PC-9 (cell line): Measurements from ENCODE around the gene SLC43A3.

ENCODE experiments used
- CTCF ChIP-seq: fragments of 200-600 bp; sonication (generic); conservative IDR thresholded peaks from 2 replicates; pipeline ENCODE4 v1.6.1; 2017; ENCODE audit warnings: mixed run types, antibody characterized with exemption, mild to moderate bottlenecking, moderate library complexity
- EZH2 ChIP-seq: fragments of 200-600 bp; sonication (generic); IDR thresholded peaks from 2 replicates; pipeline ENCODE4 v1.8.0; 2017; ENCODE audit warnings: antibody characterized with exemption, low read depth

- TF ChIP-seq CTCF: no peak
- TF ChIP-seq EZH2: no peak
Measured at GRCh38 chr11:57407941-57408475, 18.9 kb downstream of the SLC43A3 start.
